Measurements from ENCODE around the gene FHIT. TPM values are rescaled to one million over a fixed set of nuclear protein-coding genes. Genes with fewer than 3 reads are reported as not detected.

FHIT gene
- total RNA-seq, 1 donor: 2.2 TPM

DNA sequence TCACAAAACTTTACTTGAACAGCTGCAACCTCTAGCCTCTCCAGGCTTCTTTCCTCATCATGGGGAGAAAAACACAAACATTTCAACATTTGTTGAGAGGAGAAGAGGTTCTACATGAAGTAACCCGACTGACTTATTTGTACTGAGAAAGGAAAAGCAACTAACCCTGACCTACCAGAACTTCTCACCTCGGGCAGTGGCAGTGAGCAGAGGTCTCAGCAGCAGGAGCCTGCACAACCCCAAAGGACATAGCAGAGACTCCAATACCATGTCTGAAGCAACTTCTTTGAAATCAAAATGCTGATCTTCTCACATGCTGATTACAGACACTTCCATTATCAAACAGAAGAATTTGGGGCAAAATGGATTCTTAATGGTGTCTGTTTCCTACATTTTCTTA lies 1115.8 kb downstream of the FHIT start:
- no peak for DNase-seq (ENCODE audit: low read depth)
- no peak overlapping the region for H3K4me3 ChIP-seq (ENCODE audit: low read depth, low read length)
- TF ChIP-seq, protein P1, sequence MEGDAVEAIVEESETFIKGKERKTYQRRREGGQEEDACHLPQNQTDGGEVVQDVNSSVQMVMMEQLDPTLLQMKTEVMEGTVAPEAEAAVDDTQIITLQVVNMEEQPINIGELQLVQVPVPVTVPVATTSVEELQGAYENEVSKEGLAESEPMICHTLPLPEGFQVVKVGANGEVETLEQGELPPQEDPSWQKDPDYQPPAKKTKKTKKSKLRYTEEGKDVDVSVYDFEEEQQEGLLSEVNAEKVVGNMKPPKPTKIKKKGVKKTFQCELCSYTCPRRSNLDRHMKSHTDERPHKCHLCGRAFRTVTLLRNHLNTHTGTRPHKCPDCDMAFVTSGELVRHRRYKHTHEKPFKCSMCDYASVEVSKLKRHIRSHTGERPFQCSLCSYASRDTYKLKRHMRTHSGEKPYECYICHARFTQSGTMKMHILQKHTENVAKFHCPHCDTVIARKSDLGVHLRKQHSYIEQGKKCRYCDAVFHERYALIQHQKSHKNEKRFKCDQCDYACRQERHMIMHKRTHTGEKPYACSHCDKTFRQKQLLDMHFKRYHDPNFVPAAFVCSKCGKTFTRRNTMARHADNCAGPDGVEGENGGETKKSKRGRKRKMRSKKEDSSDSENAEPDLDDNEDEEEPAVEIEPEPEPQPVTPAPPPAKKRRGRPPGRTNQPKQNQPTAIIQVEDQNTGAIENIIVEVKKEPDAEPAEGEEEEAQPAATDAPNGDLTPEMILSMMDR (IDR thresholded peaks at IDR 0.05; ENCODE audit: insufficient read depth, low read depth, low read length): no peak

DNA sequence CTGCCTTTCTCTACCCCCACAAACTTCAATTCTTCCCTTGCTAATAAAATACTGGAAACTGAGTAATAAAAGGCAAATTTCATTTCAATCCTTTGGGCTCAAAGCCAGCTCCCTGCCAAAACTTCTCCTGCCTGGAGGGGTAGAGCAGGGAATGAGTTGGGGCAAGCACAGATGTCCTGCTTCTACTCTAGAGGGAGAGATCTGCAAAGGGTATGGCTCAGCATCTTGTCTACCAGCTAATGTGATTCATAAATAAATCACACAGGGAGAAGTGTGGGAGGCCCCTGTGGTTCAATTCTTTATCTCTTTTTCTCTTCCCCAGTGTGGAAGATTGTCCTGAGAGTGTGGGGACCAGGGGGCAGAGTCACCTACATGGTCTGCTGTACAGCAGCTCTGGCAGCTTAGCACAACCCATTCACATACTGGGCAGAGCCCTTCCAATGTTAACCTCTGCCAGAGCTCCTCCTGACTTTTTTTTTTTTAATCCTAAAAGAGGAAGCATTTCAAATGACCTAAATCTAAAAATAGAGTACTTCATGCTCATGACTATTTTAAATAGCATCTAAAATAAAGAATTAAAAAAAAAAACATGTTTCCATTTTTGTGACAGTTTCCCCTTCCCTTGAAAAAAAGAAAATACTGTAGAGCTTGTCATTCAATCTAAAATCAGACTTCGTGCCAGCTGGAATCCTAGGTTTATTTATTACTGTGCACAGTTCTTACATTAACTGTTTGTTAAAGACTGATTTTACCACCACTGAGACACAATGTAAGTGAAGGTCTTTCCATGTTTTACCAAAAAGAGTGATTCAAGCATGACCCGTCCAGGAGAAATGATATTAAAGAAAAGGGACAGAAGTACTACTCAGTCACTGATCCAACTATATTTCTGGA lies 1117.7 kb downstream of the FHIT start:
- DNase-seq (ENCODE audit: low read depth): no peak
- no peak overlapping the region for H3K4me3 ChIP-seq (ENCODE audit: low read depth, low read length)
- TF ChIP-seq, protein P1 (IDR thresholded peaks at IDR 0.05; ENCODE audit: insufficient read depth, low read depth, low read length): no peak

DNA sequence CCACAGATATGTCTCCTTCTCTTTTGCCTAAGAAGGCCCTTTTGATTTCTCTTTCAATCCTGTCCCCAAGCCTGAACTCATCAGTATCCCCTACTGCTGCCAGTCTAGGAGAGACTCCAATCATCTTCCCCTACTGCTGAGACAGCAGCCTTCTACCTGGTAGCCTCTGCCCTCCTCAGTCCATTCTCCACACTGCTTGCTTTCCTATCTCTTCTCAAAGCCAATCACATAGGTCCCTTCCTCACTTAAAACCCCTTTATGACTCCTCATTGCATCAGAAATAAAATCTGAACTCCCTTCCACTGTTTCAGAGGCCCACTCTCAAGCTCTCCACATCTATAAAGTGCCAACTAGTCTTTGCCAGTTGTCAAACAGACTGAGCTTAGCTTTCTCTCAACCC lies 1119.6 kb downstream of the FHIT start:
- no peak for DNase-seq (ENCODE audit: low read depth)
- TF ChIP-seq, protein P1 (IDR thresholded peaks at IDR 0.05; ENCODE audit: insufficient read depth, low read depth, low read length): no peak

DNA sequence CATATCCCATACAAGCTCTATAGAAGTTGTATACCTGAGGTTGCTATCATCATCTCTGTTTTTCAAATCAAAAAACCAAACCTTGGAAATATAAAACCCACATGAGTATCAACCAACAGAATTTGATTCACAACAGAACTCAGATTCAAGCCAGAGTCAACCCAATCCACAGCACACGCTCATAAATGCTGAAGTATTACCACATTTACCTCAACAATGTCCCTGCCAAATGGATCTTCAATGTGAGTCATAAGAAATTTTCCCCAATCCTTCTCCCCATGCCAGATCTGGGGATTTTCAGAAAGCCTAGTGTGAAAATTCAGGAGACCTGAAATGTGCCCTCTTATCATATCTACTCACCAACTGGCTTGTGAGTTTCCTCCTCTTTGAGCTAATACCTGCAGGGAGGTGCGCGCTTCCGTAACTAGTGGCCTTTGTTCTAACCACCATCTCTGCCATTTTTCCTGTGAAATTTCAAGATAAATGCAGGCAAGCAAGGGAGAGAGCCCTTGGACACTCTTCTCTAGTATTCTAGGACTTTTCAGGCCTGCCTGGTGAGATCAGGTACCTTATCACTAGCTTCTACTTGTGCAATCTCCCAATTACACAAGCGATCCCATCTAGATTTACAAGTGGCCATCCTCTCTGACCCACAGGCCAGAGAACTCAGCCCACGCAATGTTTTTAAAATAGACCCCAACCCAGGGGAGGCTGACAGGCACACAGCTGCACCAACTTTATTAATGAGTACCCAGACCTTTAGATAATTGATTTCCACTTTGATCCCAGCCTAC lies 1124.5 kb downstream of the FHIT start:
- no peak for DNase-seq (ENCODE audit: low read depth)
- no peak overlapping the region for H3K4me3 ChIP-seq (ENCODE audit: low read depth, low read length)
- TF ChIP-seq, protein P1 (IDR thresholded peaks at IDR 0.05; ENCODE audit: insufficient read depth, low read depth, low read length): no peak

More for the DNA sequence above, 1119.6 kb downstream of the FHIT start:
- no peak overlapping the region for H3K4me3 ChIP-seq (ENCODE audit: low read depth, low read length)

DNA sequence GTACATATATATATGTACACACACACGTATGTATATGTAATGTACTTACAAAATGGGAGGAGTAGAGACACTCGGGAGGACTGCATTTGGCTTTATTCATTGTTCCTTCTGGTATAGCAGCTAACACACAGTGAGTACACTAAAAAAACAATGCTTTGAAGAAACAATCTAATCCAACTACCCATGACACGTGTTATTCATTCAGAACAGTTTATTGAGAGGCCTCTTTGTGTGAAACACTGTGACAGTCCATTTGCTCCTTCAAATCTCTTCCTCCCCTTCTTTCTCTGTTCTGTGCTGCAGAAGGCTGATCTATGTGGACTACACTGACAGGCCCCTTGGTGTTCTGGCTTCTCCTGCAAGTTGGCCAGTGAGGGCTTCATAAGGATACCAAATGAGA lies 1125.6 kb downstream of the FHIT start:
- TF ChIP-seq, protein P1 (IDR thresholded peaks at IDR 0.05; ENCODE audit: insufficient read depth, low read depth, low read length): no peak
- no peak for DNase-seq (ENCODE audit: low read depth)
- H3K4me3 ChIP-seq (ENCODE audit: low read depth, low read length): no peak overlapping the region

DNA sequence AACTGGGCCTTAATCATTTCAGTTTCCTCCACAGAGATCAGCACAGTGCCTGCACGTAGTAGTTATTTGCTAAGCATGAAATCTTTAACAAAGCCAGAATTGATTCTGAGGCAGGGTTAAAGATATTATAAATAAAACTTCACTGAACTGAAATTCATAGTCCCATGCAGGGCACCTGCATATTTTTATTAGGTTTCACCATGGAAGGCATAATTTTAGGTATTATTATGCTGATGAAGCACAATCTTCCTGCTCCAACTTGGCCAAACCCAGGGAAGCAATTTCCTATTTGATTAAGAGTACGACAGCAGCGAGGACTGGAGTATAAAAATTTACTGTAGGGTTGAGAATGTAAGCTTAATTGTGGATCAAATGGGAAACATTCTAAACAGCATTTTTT lies 1131.0 kb downstream of the FHIT start:
- H3K4me3 ChIP-seq (ENCODE audit: low read depth, low read length): no peak overlapping the region
- DNase-seq (ENCODE audit: low read depth): no peak
- TF ChIP-seq, protein P1 (IDR thresholded peaks at IDR 0.05; ENCODE audit: insufficient read depth, low read depth, low read length): no peak

Data from fibroblast of villous mesenchyme (primary cell).